H1 (cell line): ENCODE results near the gene FOXI3.

ENCODE experiments used
- CEBPB ChIP-seq: IDR thresholded peaks from 2 replicates; pipeline ENCODE4 v1.6.1; 2012; ENCODE audit warnings: low read depth, low read length
- CHD1 ChIP-seq: IDR thresholded peaks from 2 replicates; pipeline ENCODE4 v1.6.1; 2012; ENCODE audit warnings: low read depth, low read length, improper control_type of control experiment
- CTCF ChIP-seq, 3 experiments: IDR thresholded peaks; 1 replicate in 2 of 3; 2 replicates in 1 of 3; pipeline versions ENCODE4 v1.5.1 to v1.6.1; 2011; ENCODE audit warnings: low read length in 3 of 3, mild to moderate bottlenecking in 3 of 3, inconsistent platforms in 2 of 3, low read depth in 1 of 3, moderate library complexity in 1 of 3; ENCODE audit not compliant: insufficient read depth in 1 of 3; ENCODE audit errors: control extremely low read depth in 1 of 3
- EZH2 ChIP-seq: fragments of 200-600 bp; sonication (generic); IDR thresholded peaks from 2 replicates; pipeline ENCODE4 v1.7.1; 2012; ENCODE audit warnings: low read depth, mild to moderate bottlenecking, moderate library complexity, low read length, inconsistent platforms; ENCODE audit not compliant: severe bottlenecking
- HDAC2 ChIP-seq, 2 experiments: fragments of 300-600 bp in 1 of 2; sonication (generic) in 1 of 2; IDR thresholded peaks; 2 replicates each; pipeline ENCODE4 v1.6.1; 2011 to 2012; ENCODE audit warnings: low read depth in 2 of 2, low read length in 2 of 2, mild to moderate bottlenecking in 2 of 2, moderate library complexity in 2 of 2, borderline replicate concordance in 1 of 2, inconsistent platforms in 1 of 2
- JUN ChIP-seq: IDR thresholded peaks from 2 replicates; pipeline ENCODE4 v1.6.1; 2011; ENCODE audit warnings: low read depth, mild to moderate bottlenecking, improper control_type of control experiment, low read length
- JUND ChIP-seq: IDR thresholded peaks from 2 replicates; pipeline ENCODE4 v1.6.1; 2011; ENCODE audit warnings: mild to moderate bottlenecking, improper control_type of control experiment, low read length
- POLR2A ChIP-seq, 2 experiments: IDR thresholded peaks; 1 replicate in 1 of 2; 2 replicates in 1 of 2; pipeline ENCODE4 v1.6.1; 2011; ENCODE audit warnings: low read depth in 2 of 2, low read length in 2 of 2, mild to moderate bottlenecking in 2 of 2; ENCODE audit errors: control extremely low read depth in 1 of 2
- RBBP5 ChIP-seq: IDR thresholded peaks from 2 replicates; pipeline ENCODE4 v1.7.1; 2012; ENCODE audit warnings: low read depth, mild to moderate bottlenecking, inconsistent platforms, low read length, moderate library complexity, borderline replicate concordance
- USF2 ChIP-seq: IDR thresholded peaks from 2 replicates; pipeline ENCODE4 v1.6.1; 2011; ENCODE audit warnings: low read length, improper control_type of control experiment
- TF ChIP-seq, protein P1 (sequence below): IDR thresholded peaks from 2 replicates; pipeline ENCODE4 v1.6.1; 2011; ENCODE audit warnings: low read depth, mild to moderate bottlenecking, low read length; ENCODE audit not compliant: insufficient read depth

GRCh38 chr2:88442473-88442872 is 10.0 kb downstream of the FOXI3 start:
- TF ChIP-seq CTCF (IDR thresholded peaks at IDR 0.05; ENCODE audit: control extremely low read depth in 1 of 3, insufficient read depth in 1 of 3, low read depth in 1 of 3, low read length in 3 of 3) (no peak), CHD1 (no peak), HDAC2 (IDR thresholded peaks at IDR 0.05; ENCODE audit: borderline replicate concordance in 1 of 2, low read depth in 2 of 2, low read length in 2 of 2) (no peak), RBBP5 (no peak), JUN (no peak), CEBPB (no peak), JUND (no peak), EZH2 (no peak), USF2 (no peak), POLR2A (IDR thresholded peaks at IDR 0.05; ENCODE audit: control extremely low read depth in 1 of 2, low read depth in 2 of 2, low read length in 2 of 2) (no peak)
- TF ChIP-seq, protein P1, sequence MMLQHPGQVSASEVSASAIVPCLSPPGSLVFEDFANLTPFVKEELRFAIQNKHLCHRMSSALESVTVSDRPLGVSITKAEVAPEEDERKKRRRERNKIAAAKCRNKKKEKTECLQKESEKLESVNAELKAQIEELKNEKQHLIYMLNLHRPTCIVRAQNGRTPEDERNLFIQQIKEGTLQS: no peak
